A673 (cell line): Measurements from ENCODE around the gene ANXA4.

Experiments used
- CTCF ChIP-seq: fragments of 300-800, 200-600 bp; sonication (generic); conservative IDR thresholded peaks from 2 replicates; pipeline ENCODE4 v1.5.1; 2017; ENCODE audit warnings: low read depth, mild to moderate bottlenecking, antibody characterized with exemption, low read length, moderate library complexity, mixed read lengths
- EZH2 ChIP-seq: fragments of 200-600 bp; sonication (generic); IDR thresholded peaks from 2 replicates; pipeline ENCODE4 v1.6.1; 2017; ENCODE audit warnings: borderline replicate concordance, low read depth, mild to moderate bottlenecking, mixed read lengths, antibody characterized with exemption, low read length; ENCODE audit not compliant: poor library complexity, severe bottlenecking

GRCh38 chr2:69815717-69816116, 73.8 kb downstream of the ANXA4 start:
- no peak for TF ChIP-seq CTCF
- TF ChIP-seq EZH2 = no peak
